Activated CD4-positive, alpha-beta T cell treated with anti-CD3 and anti-CD28 coated beads for 36 hours (primary cell): ENCODE results near the gene CAMK2A. TPM values are rescaled to one million over a fixed set of nuclear protein-coding genes. Genes with fewer than 3 reads are reported as not detected.

Experiments used
- total RNA-seq, 2 experiments: library from RNA; stranded (reverse); gene quantifications; one replicate each; pipeline ENCODE4 v1.2.3, GENCODE V29; 2021

The CAMK2A gene
- total RNA-seq, 2 experiments from 2014 or later: not detected

Other genes starting within 250 kb of the CAMK2A start
- under 1 TPM; 0.41 to 0.76 TPM for gene CSF1R, start 203.2 kb downstream of the CAMK2A start, total RNA-seq
- gene PDGFRB, start 133.9 kb downstream of the CAMK2A start, total RNA-seq: not detected
- gene CDX1, start 123.0 kb downstream of the CAMK2A start, total RNA-seq: not detected
- not detected for gene SLC6A7, start 99.7 kb downstream of the CAMK2A start, total RNA-seq
- not detected for gene ARSI, start 13.1 kb upstream of the CAMK2A start, total RNA-seq
- 100 to 1,000 TPM; 113 to 145 TPM for gene TCOF1, start 67.9 kb upstream of the CAMK2A start, total RNA-seq
- gene CD74, start 123.1 kb upstream of the CAMK2A start, total RNA-seq: 100 to 1,000 TPM; 217 to 290 TPM
- 1,000 to 10,000 TPM; 2,270 to 3,312 TPM for gene RPS14, start 160.0 kb upstream of the CAMK2A start, total RNA-seq
- 1 to 10 TPM; 5.1 to 5.5 TPM for gene NDST1, start 218.4 kb upstream of the CAMK2A start, total RNA-seq